Erythroblast (primary cell): ENCODE data around the gene CHRM5.
"Not testable (repeated sequence)": the region's sequence is repeated elsewhere in the genome, so short reads cannot be mapped to it uniquely, and the experiment has no call there.

ENCODE experiments used
- GATA1 ChIP-seq: IDR thresholded peaks from 2 replicates; pipeline ENCODE4 v1.6.1; 2011; ENCODE audit warnings: low read depth, mild to moderate bottlenecking, control low read depth, low read length, moderate library complexity
- POLR2A ChIP-seq: IDR thresholded peaks from 2 replicates; pipeline ENCODE4 v1.6.1; 2011; ENCODE audit warnings: mild to moderate bottlenecking, low read length

GRCh38 chr15:34050385-34050784, 82.1 kb downstream of the CHRM5 start:
- not testable (repeated sequence) for TF ChIP-seq POLR2A, GATA1
